Epithelial cell of proximal tubule (primary cell): ENCODE results near the gene ERVH48-1. TPM values are rescaled to one million over a fixed set of nuclear protein-coding genes. Genes with fewer than 3 reads are reported as not detected.
"Not testable (repeated sequence)": the region's sequence is repeated elsewhere in the genome, so short reads cannot be mapped to it uniquely, and the experiment has no call there.

Source experiments
- DNase-seq: peaks from one replicate; pipeline ENCODE4 v3.0.0-alpha.2; 2011; ENCODE audit warnings: low read depth
- H3K4me3 ChIP-seq: 2 replicates; pipeline ENCODE4 v1.5.1; 2011; ENCODE audit warnings: low read depth, mild to moderate bottlenecking, low read length
- CTCF ChIP-seq: conservative IDR thresholded peaks from 2 replicates; pipeline ENCODE4 v1.5.1; 2012; ENCODE audit warnings: low read depth, mild to moderate bottlenecking, low read length
- total RNA-seq: library from RNA; depleted of rRNA; stranded (reverse); fragments of >200 nt; gene quantifications from 2 replicates; pipeline ENCODE4 v1.2.3, GENCODE V29; 2015

ERVH48-1 gene
- total RNA-seq, 1 donor from 2014 or later: not detected

- H3K4me3 ChIP-seq: peak overlapping the region; percentile 84
- no peak for DNase-seq
- TF ChIP-seq CTCF: no peak
Measured at GRCh38 chr21:42878678-42878992, 46.8 kb downstream of the ERVH48-1 start.

- not testable (repeated sequence) for DNase-seq, H3K4me3 ChIP-seq
Measured at GRCh38 chr21:42875811-42876210, 49.6 kb downstream of the ERVH48-1 start.

GRCh38 chr21:42873096-42873495, 52.3 kb downstream of the ERVH48-1 start:
- no peak overlapping the region for H3K4me3 ChIP-seq
- no peak for DNase-seq
- no peak for TF ChIP-seq CTCF

- TF ChIP-seq CTCF: no peak
- H3K4me3 ChIP-seq: no peak overlapping the region
- no peak for DNase-seq
Measured at GRCh38 chr21:42868196-42868595, 57.2 kb downstream of the ERVH48-1 start.

Other genes starting within 250 kb of the ERVH48-1 start
- 6.1 and 11.8 TPM in 2 replicates for gene WDR4, start 46.1 kb downstream of the ERVH48-1 start, total RNA-seq
- 27.1 and 46.3 TPM in 2 replicates for gene NDUFV3, start 32.3 kb downstream of the ERVH48-1 start, total RNA-seq
- gene PKNOX1, start 48.9 kb upstream of the ERVH48-1 start, total RNA-seq: 17.5 and 20.3 TPM in 2 replicates
- gene CBS, start 150.2 kb upstream of the ERVH48-1 start, total RNA-seq: 51.9 and 65.7 TPM in 2 replicates
- gene U2AF1, start 181.9 kb upstream of the ERVH48-1 start, total RNA-seq: 24.7 and 61.6 TPM in 2 replicates
- not detected in 2 replicates for gene CRYAA, start 243.4 kb upstream of the ERVH48-1 start, total RNA-seq